Measurements from ENCODE around the gene DPH2.
A peak's percentile ranks its signal among the peaks of the same experiment; 100 is the strongest.

The DPH2 gene

GRCh38 chr1:43932786-43933385 lies 36.9 kb upstream of the DPH2 start:
- Histone ChIP-seq H3K36me3 (ENCODE audit: insufficient read depth, low read length) (peaks cover 8% of the 10 kb centered on the region), H3K9ac (ENCODE audit: insufficient read length) (peak overlapping the region; percentile 73), H3K4me3 (peak overlapping the region; percentile 80), H3K9me3 (ENCODE audit: low read depth, low read length) (no peaks in the 10 kb centered on the region), H3K27ac (peak overlapping the region; percentile 32; the same call in 1 of the 2 replicates)
- no peak for DNase-seq (ENCODE audit: low read depth, low spot score)
- TF ChIP-seq FOXP2 (optimal IDR thresholded peaks at IDR 0.05; ENCODE audit: control extremely low read depth, extremely low read length, insufficient read depth) (no peak), POLR2AphosphoS5 (IDR thresholded peaks at IDR 0.05; ENCODE audit: borderline replicate concordance, low read depth, low read length) (no peak), EZH2 (IDR thresholded peaks at IDR 0.05) (no peak)

- H3K4me3 ChIP-seq = peak within 1 kb of the TSS; percentile 80
- no peak for DNase-seq (ENCODE audit: low read depth, low spot score)
- H3K9me3 ChIP-seq (ENCODE audit: low read depth, low read length) = no peaks in the 10 kb centered on the region
- H3K9ac ChIP-seq (ENCODE audit: insufficient read length) = peak within 1 kb of the TSS; percentile 73
- peaks cover 8% of the 10 kb centered on the region for H3K36me3 ChIP-seq (ENCODE audit: insufficient read depth, low read length)
- TF ChIP-seq EZH2 (IDR thresholded peaks at IDR 0.05) (no peak), FOXP2 (optimal IDR thresholded peaks at IDR 0.05; ENCODE audit: control extremely low read depth, extremely low read length, insufficient read depth) (no peak), POLR2AphosphoS5 (IDR thresholded peaks at IDR 0.05; ENCODE audit: borderline replicate concordance, low read depth, low read length) (no peak; the same call in none of the 2 replicates)
- peak within 1 kb of the TSS; percentile 32 for H3K27ac ChIP-seq
Observed at GRCh38 chr1:43933386-43934100, 36.3 kb upstream of the DPH2 start, which contains the start of gene ARTN. TSS of gene ARTN (plus strand) at chr1:43933801. CDS start at chr1:43935657, 1,856 bp downstream.

- Histone ChIP-seq H3K27ac (peak overlapping the region; percentile 32), H3K9ac (ENCODE audit: insufficient read length) (peak overlapping the region; percentile 73), H3K4me3 (peak overlapping the region; percentile 80), H3K9me3 (ENCODE audit: low read depth, low read length) (no peaks in the 10 kb centered on the region), H3K36me3 (ENCODE audit: insufficient read depth, low read length) (peaks cover 8% of the 10 kb centered on the region)
- DNase-seq (ENCODE audit: low read depth, low spot score) = no peak
- TF ChIP-seq EZH2 (IDR thresholded peaks at IDR 0.05) (no peak), POLR2AphosphoS5 (IDR thresholded peaks at IDR 0.05; ENCODE audit: borderline replicate concordance, low read depth, low read length) (no peak), FOXP2 (optimal IDR thresholded peaks at IDR 0.05; ENCODE audit: control extremely low read depth, extremely low read length, insufficient read depth) (no peak)
Observed at GRCh38 chr1:43934101-43934985, 35.5 kb upstream of the DPH2 start.

GRCh38 chr1:43934986-43935324 lies 34.9 kb upstream of the DPH2 start:
- Histone ChIP-seq H3K27ac (no peak overlapping the region), H3K36me3 (ENCODE audit: insufficient read depth, low read length) (peaks cover 8% of the 10 kb centered on the region), H3K4me3 (peak overlapping the region; percentile 80), H3K9me3 (ENCODE audit: low read depth, low read length) (no peaks in the 10 kb centered on the region), H3K9ac (ENCODE audit: insufficient read length) (peak overlapping the region; percentile 39)
- no peak for TF ChIP-seq FOXP2 (optimal IDR thresholded peaks at IDR 0.05; ENCODE audit: control extremely low read depth, extremely low read length, insufficient read depth)
- no peak for TF ChIP-seq EZH2 (IDR thresholded peaks at IDR 0.05)
- no peak for TF ChIP-seq POLR2AphosphoS5 (IDR thresholded peaks at IDR 0.05; ENCODE audit: borderline replicate concordance, low read depth, low read length)
- DNase-seq (ENCODE audit: low read depth, low spot score) = no peak

GRCh38 chr1:43935711-43936427 lies 33.9 kb upstream of the DPH2 start:
- TF ChIP-seq FOXP2 (optimal IDR thresholded peaks at IDR 0.05; ENCODE audit: control extremely low read depth, extremely low read length, insufficient read depth) = no peak
- no peak for TF ChIP-seq POLR2AphosphoS5 (IDR thresholded peaks at IDR 0.05; ENCODE audit: borderline replicate concordance, low read depth, low read length)
- DNase-seq (ENCODE audit: low read depth, low spot score) = no peak
- no peak overlapping the region for H3K27ac ChIP-seq
- H3K36me3 ChIP-seq (ENCODE audit: insufficient read depth, low read length) = peaks cover 8% of the 10 kb centered on the region
- H3K9me3 ChIP-seq (ENCODE audit: low read depth, low read length) = no peaks in the 10 kb centered on the region
- peak overlapping the region; percentile 39 for H3K9ac ChIP-seq (ENCODE audit: insufficient read length)
- peak overlapping the region; percentile 80 for H3K4me3 ChIP-seq

- H3K9me3 ChIP-seq (ENCODE audit: low read depth, low read length) = no peaks in the 10 kb centered on the region
- no peak overlapping the region for H3K4me3 ChIP-seq
- TF ChIP-seq FOXP2 (optimal IDR thresholded peaks at IDR 0.05; ENCODE audit: control extremely low read depth, extremely low read length, insufficient read depth) (no peak), EZH2 (IDR thresholded peaks at IDR 0.05) (no peak), POLR2AphosphoS5 (IDR thresholded peaks at IDR 0.05; ENCODE audit: borderline replicate concordance, low read depth, low read length) (no peak; the same call in 1 of the 2 replicates)
- DNase-seq (ENCODE audit: low read depth, low spot score) = no peak
- peak overlapping the region; percentile 5 for H3K9ac ChIP-seq (ENCODE audit: insufficient read length)
- peaks cover 8% of the 10 kb centered on the region for H3K36me3 ChIP-seq (ENCODE audit: insufficient read depth, low read length)
- H3K27ac ChIP-seq = peak overlapping the region; percentile 28; the same call in 1 of the 2 replicates
Observed at GRCh38 chr1:43936431-43937151, 33.2 kb upstream of the DPH2 start.

GRCh38 chr1:43937179-43937865 lies 32.5 kb upstream of the DPH2 start:
- Histone ChIP-seq H3K36me3 (ENCODE audit: insufficient read depth, low read length) (peaks cover 8% of the 10 kb centered on the region), H3K27ac (peak overlapping the region; percentile 28), H3K4me3 (no peak overlapping the region), H3K9ac (ENCODE audit: insufficient read length) (peak overlapping the region; percentile 5), H3K9me3 (ENCODE audit: low read depth, low read length) (no peaks in the 10 kb centered on the region)
- no peak for TF ChIP-seq POLR2AphosphoS5 (IDR thresholded peaks at IDR 0.05; ENCODE audit: borderline replicate concordance, low read depth, low read length)
- no peak for TF ChIP-seq EZH2 (IDR thresholded peaks at IDR 0.05)
- no peak for DNase-seq (ENCODE audit: low read depth, low spot score)
